ENCODE measurements around the gene BUB1B. TPM values are rescaled to one million over a fixed set of nuclear protein-coding genes. Genes with fewer than 3 reads are reported as not detected.

BUB1B gene
- total RNA-seq, 1 experiment from 2014 or later = 73.0 TPM

DNA sequence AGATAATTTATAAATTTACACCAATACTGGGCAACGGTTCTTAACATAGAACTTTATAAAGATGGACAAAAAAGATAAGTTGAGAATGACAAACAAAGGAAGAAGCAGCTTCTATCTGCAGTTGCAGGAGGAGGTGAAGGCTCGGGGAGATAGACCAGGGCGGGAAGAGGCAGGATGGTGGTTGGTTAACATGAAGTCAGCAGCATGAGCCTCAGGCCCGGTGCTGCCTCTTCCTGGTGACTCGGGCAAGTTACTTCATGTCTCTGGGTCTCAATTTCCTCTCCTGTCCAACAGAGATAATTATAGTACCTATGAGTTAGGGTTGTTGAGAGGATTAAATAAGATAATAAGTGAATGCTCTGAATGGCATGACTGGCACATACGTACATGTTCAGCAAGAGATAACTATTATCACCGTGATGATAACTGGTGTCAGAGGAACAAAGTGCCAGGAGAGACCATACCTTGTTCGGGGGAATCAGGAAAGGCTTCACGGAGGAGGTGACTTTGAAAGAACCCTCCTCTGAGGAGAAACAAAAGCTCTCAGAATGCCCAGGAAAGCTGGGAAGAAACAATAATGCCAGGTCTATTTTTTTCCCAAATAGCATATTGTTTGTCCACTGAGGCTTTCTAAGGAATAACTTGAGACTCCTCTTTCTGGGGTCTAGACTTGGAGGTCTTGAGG lies 82.4 kb downstream of the BUB1B start:
- CTCF ChIA-PET = no interaction called here

DNA sequence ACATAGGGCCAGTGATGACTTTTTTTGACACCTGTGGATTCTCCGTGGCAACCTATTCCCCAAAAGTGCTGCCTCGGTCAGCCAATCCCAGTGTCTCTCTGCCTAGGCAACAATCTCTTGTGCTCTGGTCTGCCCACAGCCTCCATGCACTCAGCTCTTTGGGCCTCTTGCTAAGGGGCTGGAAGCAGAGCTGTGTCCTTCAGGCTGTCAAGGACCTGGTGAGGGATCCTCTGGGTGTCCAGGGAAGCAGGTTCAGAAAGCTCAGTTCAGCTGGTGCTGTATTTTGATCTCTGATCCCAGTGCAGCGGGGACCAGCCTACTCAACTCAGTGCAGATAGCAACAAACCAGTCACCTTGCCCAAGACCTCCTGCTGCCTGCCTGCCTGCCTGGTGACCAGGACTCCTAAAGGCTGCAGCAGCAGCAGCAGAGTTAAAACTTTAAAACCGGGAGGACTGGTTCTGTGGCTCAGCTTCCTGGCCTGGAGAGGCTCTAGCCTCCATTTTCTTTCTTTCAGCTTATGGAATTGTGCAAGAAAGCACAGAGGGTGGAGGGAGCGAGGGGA lies 84.2 kb downstream of the BUB1B start:
- Histone ChIP-seq H3F3A (ENCODE audit: low read length, unreplicated experiment) (peaks cover 6% of the 10 kb centered on the region), H3K4me1 (ENCODE audit: insufficient read depth, low read length) (peaks cover 47% of the 10 kb centered on the region), H3K4me3 (ENCODE audit: low read length) (peak overlapping the region; percentile 17; the same call in 1 of the 2 replicates), H3K27me3 (ENCODE audit: low read length) (no peaks in the 10 kb centered on the region), H4K20me1 (ENCODE audit: low read length) (no peaks in the 10 kb centered on the region), H3K9ac (ENCODE audit: low read length) (no peak overlapping the region), H3K4me2 (ENCODE audit: low read length) (peak overlapping the region; percentile 63), H3K79me2 (ENCODE audit: low read length) (no peaks in the 10 kb centered on the region), H3K36me3 (ENCODE audit: low read depth, low read length) (no peaks in the 10 kb centered on the region), H3K9me2 (replicated peaks; ENCODE audit: low read length) (no peaks in the 10 kb centered on the region), H2AFZ (ENCODE audit: low read length) (peak overlapping the region; percentile 54), H3K27ac (ENCODE audit: low read length) (peak overlapping the region; percentile 62), H3K9me3 (ENCODE audit: low read length) (no peaks in the 10 kb centered on the region)
- intact Hi-C loops (cut with micrococcal nuclease) = no loop called here
- no TSS peak for BruUV-seq (replicated peaks)
- ChIA-PET POLR2A (ENCODE audit: unreplicated experiment) (interaction anchor here (0.6 kb wide), 1 partner anchor 684 kb away, joined by 4 read pairs; the partner anchor contains the start of gene DLL4), CTCF (interaction anchor here (1.1 kb wide), 1 partner anchor 28 kb away, joined by 3 read pairs; no protein-coding TSS in a partner anchor)
- ATAC-seq = peak; percentile 16
- TF ChIP-seq EZH2 (IDR thresholded peaks at IDR 0.05; ENCODE audit: low read length, unreplicated experiment) (no peak), EZH2phosphoT487 (IDR thresholded peaks at IDR 0.05; ENCODE audit: borderline replicate concordance, low read length) (no peak), CTCF (conservative IDR thresholded peaks at IDR 0.05; ENCODE audit: low read depth, low read length) (no peak)
- peak; percentile 88 for DNase-seq

More for the DNA sequence above, 82.4 kb downstream of the BUB1B start:
- POLR2A ChIA-PET (ENCODE audit: unreplicated experiment) = no interaction called here
- ATAC-seq (no peak), DNase-seq (no peak)
- Histone ChIP-seq H3K4me1 (ENCODE audit: insufficient read depth, low read length) (peaks cover 49% of the 10 kb centered on the region), H3K9me3 (ENCODE audit: low read length) (no peaks in the 10 kb centered on the region), H3K4me2 (ENCODE audit: low read length) (no peak overlapping the region), H4K20me1 (ENCODE audit: low read length) (no peaks in the 10 kb centered on the region), H3K9ac (ENCODE audit: low read length) (no peak overlapping the region), H3K9me2 (replicated peaks; ENCODE audit: low read length) (no peaks in the 10 kb centered on the region), H3K4me3 (ENCODE audit: low read length) (no peak overlapping the region), H3F3A (ENCODE audit: low read length, unreplicated experiment) (peaks cover 5% of the 10 kb centered on the region), H3K27me3 (ENCODE audit: low read length) (no peaks in the 10 kb centered on the region), H3K79me2 (ENCODE audit: low read length) (no peaks in the 10 kb centered on the region), H3K27ac (ENCODE audit: low read length) (no peak overlapping the region), H2AFZ (ENCODE audit: low read length) (no peak overlapping the region), H3K36me3 (ENCODE audit: low read depth, low read length) (no peaks in the 10 kb centered on the region)
- TF ChIP-seq EZH2 (IDR thresholded peaks at IDR 0.05; ENCODE audit: low read length, unreplicated experiment) (no peak), EZH2phosphoT487 (IDR thresholded peaks at IDR 0.05; ENCODE audit: borderline replicate concordance, low read length) (no peak)
- no TSS peak for BruUV-seq (replicated peaks)
- intact Hi-C loops (cut with micrococcal nuclease) = no loop called here

DNA sequence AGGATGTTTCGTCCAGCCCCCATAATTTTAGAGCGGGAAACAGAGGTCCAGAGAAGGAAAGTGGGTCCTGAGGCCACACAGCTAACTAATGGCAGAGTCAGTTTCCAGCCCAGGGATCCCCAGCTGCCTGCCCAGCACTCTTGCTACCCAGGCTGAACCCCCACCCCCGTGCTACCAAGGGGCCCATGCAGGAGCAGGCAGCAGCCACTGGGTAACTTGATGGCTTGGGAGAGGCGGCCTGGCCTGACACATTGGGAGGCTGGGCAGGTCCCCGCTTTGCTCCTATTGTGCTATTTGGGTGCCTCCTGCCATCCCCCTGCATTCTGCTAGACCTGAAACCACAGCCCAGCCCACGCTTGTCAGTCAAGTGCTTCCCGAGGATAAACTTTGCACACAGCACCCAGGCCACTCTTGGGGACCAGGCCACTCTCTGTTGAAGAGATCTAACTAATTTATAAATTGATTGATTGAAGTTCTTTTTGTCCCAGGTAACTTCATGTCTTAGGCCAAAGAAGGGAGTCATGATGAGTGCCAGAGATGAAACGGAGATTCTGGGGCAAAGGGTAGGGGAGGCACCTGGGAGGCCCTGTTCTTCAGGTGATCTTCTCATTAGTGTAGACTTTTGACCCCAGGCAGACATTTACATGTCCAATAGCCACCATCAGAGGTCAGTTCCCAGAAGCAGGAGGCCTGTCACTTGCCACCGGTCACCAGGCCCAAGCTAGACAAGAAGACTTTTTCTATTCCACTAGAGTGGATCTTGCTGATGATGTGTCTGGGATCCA lies 85.0 kb downstream of the BUB1B start:
- Histone ChIP-seq H3K9ac (ENCODE audit: low read length) (no peak overlapping the region), H3F3A (ENCODE audit: low read length, unreplicated experiment) (peaks cover 6% of the 10 kb centered on the region), H3K4me2 (ENCODE audit: low read length) (peak overlapping the region; percentile 63), H3K27me3 (ENCODE audit: low read length) (no peaks in the 10 kb centered on the region), H3K4me1 (ENCODE audit: insufficient read depth, low read length) (peaks cover 42% of the 10 kb centered on the region), H3K9me2 (replicated peaks; ENCODE audit: low read length) (no peaks in the 10 kb centered on the region), H3K27ac (ENCODE audit: low read length) (peak overlapping the region; percentile 62), H3K4me3 (ENCODE audit: low read length) (no peak overlapping the region), H2AFZ (ENCODE audit: low read length) (peak overlapping the region; percentile 54), H3K36me3 (ENCODE audit: low read depth, low read length) (no peaks in the 10 kb centered on the region), H3K9me3 (ENCODE audit: low read length) (no peaks in the 10 kb centered on the region), H3K79me2 (ENCODE audit: low read length) (no peaks in the 10 kb centered on the region), H4K20me1 (ENCODE audit: low read length) (no peaks in the 10 kb centered on the region)
- CTCF ChIA-PET = interaction anchor here (1.1 kb wide), 1 partner anchor 28 kb away, joined by 3 read pairs; no protein-coding TSS in a partner anchor
- POLR2A ChIA-PET (ENCODE audit: unreplicated experiment) = interaction anchor here (0.7 kb wide), 1 partner anchor 9 kb away, joined by 6 read pairs; no protein-coding TSS in a partner anchor
- no peak for DNase-seq
- no peak for ATAC-seq
- intact Hi-C loops (cut with micrococcal nuclease) = no loop called here
- BruUV-seq (replicated peaks) = no TSS peak
- TF ChIP-seq CTCF (conservative IDR thresholded peaks at IDR 0.05; ENCODE audit: low read depth, low read length) (no peak), EZH2 (IDR thresholded peaks at IDR 0.05; ENCODE audit: low read length, unreplicated experiment) (no peak), EZH2phosphoT487 (IDR thresholded peaks at IDR 0.05; ENCODE audit: borderline replicate concordance, low read length) (no peak)

Measured in PC-3 (cell line).